Osteoblast (primary cell): ENCODE results near the gene CDH22. TPM values are rescaled to one million over a fixed set of nuclear protein-coding genes. Genes with fewer than 3 reads are reported as not detected.

ENCODE experiments used
- DNase-seq: peaks from one replicate; pipeline ENCODE4 v3.0.0; 2011; ENCODE audit warnings: low spot score, mixed read lengths; ENCODE audit not compliant: insufficient read length; ENCODE audit errors: missing footprints
- H2AFZ ChIP-seq: 2 replicates; pipeline ENCODE4 v1.6.0; 2011; ENCODE audit warnings: mild to moderate bottlenecking, low read length
- H3K27ac ChIP-seq: 2 replicates; pipeline ENCODE4 v1.5.1; 2011; ENCODE audit warnings: mild to moderate bottlenecking, low read depth, low read length, moderate library complexity
- H3K27me3 ChIP-seq: 2 replicates; pipeline ENCODE4 v1.6.0; 2012; ENCODE audit warnings: mild to moderate bottlenecking, control low read depth, inconsistent platforms, low read length, moderate library complexity; ENCODE audit not compliant: insufficient read depth
- H3K36me3 ChIP-seq: 2 replicates; pipeline ENCODE4 v1.5.1; 2011; ENCODE audit warnings: mild to moderate bottlenecking, low read length, control low read depth, moderate library complexity; ENCODE audit not compliant: insufficient read depth
- H3K4me1 ChIP-seq: 2 replicates; pipeline ENCODE4 v1.5.1; 2011; ENCODE audit warnings: mild to moderate bottlenecking, low read length, control low read depth, moderate library complexity; ENCODE audit not compliant: insufficient read depth
- H3K4me2 ChIP-seq: 2 replicates; pipeline ENCODE4 v1.6.0; 2011; ENCODE audit warnings: mild to moderate bottlenecking, low read length; ENCODE audit not compliant: insufficient read depth
- H3K4me3 ChIP-seq: fragments of 200-600 bp; sonication (generic); 3 replicates; pipeline ENCODE4 v1.5.1; 2012; ENCODE audit warnings: mild to moderate bottlenecking, low read length, inconsistent platforms; ENCODE audit not compliant: insufficient read depth
- H3K79me2 ChIP-seq: 2 replicates; pipeline ENCODE4 v1.6.0; 2012; ENCODE audit warnings: mild to moderate bottlenecking, low read length, control low read depth, inconsistent platforms; ENCODE audit not compliant: insufficient read depth
- H3K9me3 ChIP-seq: 2 replicates; pipeline ENCODE4 v1.5.1; 2011; ENCODE audit warnings: low read depth, low read length, control low read depth
- H4K20me1 ChIP-seq: 2 replicates; pipeline ENCODE4 v1.6.0; 2012; ENCODE audit warnings: mild to moderate bottlenecking, low read length, control low read depth; ENCODE audit not compliant: insufficient read depth
- CTCF ChIP-seq: IDR thresholded peaks from 2 replicates; pipeline ENCODE4 v1.5.1; 2011; ENCODE audit warnings: mild to moderate bottlenecking, low read depth, low read length, moderate library complexity; ENCODE audit errors: extremely low read depth
- total RNA-seq: library from RNA; depleted of rRNA; stranded (reverse); fragments of >200 nt; gene quantifications from 2 replicates; pipeline ENCODE4 v1.2.3, GENCODE V29; 2012

The CDH22 gene
- total RNA-seq, 1 donor = not detected

- peaks cover 71% of the 10 kb centered on the region for H3K27me3 ChIP-seq
- no peak overlapping the region for H3K4me3 ChIP-seq
- H2AFZ ChIP-seq = no peak overlapping the region
- no peak overlapping the region for H3K27ac ChIP-seq
- DNase-seq = no peak
- no peaks in the 10 kb centered on the region for H3K9me3 ChIP-seq
- H3K4me2 ChIP-seq = no peak overlapping the region
- no peaks in the 10 kb centered on the region for H3K79me2 ChIP-seq
- H3K36me3 ChIP-seq = no peaks in the 10 kb centered on the region
- no peak for TF ChIP-seq CTCF
- no peaks in the 10 kb centered on the region for H3K4me1 ChIP-seq
- H4K20me1 ChIP-seq = no peaks in the 10 kb centered on the region
Observed at GRCh38 chr20:46249671-46250070, 58.6 kb downstream of the CDH22 start.

GRCh38 chr20:46246559-46246958 lies 61.7 kb downstream of the CDH22 start:
- no peak overlapping the region for H3K4me2 ChIP-seq

GRCh38 chr20:46243707-46244628 lies 64.3 kb downstream of the CDH22 start:
- H3K36me3 ChIP-seq = no peaks in the 10 kb centered on the region
- no peak for TF ChIP-seq CTCF
- H3K79me2 ChIP-seq = no peaks in the 10 kb centered on the region
- H3K4me3 ChIP-seq = no peak overlapping the region
- H2AFZ ChIP-seq = no peak overlapping the region
- no peaks in the 10 kb centered on the region for H4K20me1 ChIP-seq
- no peak overlapping the region for H3K27ac ChIP-seq
- H3K4me1 ChIP-seq = no peaks in the 10 kb centered on the region
- peak; percentile 90 for DNase-seq
- no peak overlapping the region for H3K4me2 ChIP-seq
- H3K27me3 ChIP-seq = peaks cover 39% of the 10 kb centered on the region
- no peaks in the 10 kb centered on the region for H3K9me3 ChIP-seq

More at GRCh38 chr20:46246559-46246958, 61.7 kb downstream of the CDH22 start:
- Histone ChIP-seq H3K4me3 (no peak overlapping the region), H4K20me1 (no peaks in the 10 kb centered on the region), H3K79me2 (no peaks in the 10 kb centered on the region), H3K4me1 (no peaks in the 10 kb centered on the region), H3K27me3 (peaks cover 63% of the 10 kb centered on the region), H3K9me3 (no peaks in the 10 kb centered on the region), H2AFZ (no peak overlapping the region), H3K27ac (no peak overlapping the region), H3K36me3 (no peaks in the 10 kb centered on the region)
- no peak for DNase-seq
- TF ChIP-seq CTCF = no peak

GRCh38 chr20:46242390-46242789 lies 65.9 kb downstream of the CDH22 start:
- Histone ChIP-seq H2AFZ (no peak overlapping the region), H3K4me3 (no peak overlapping the region), H3K4me1 (no peaks in the 10 kb centered on the region), H3K27ac (no peak overlapping the region), H3K27me3 (peaks cover 26% of the 10 kb centered on the region), H3K36me3 (no peaks in the 10 kb centered on the region), H3K79me2 (no peaks in the 10 kb centered on the region), H3K9me3 (no peaks in the 10 kb centered on the region), H4K20me1 (no peaks in the 10 kb centered on the region), H3K4me2 (no peak overlapping the region)
- DNase-seq = no peak
- no peak for TF ChIP-seq CTCF
